Measurements from ENCODE around the gene MAP3K5.
A peak's percentile ranks its signal among the peaks of the same experiment; 100 is the strongest.
"Not testable (repeated sequence)": the region's sequence is repeated elsewhere in the genome, so short reads cannot be mapped to it uniquely, and the experiment has no call there.

Gene MAP3K5, protein sequence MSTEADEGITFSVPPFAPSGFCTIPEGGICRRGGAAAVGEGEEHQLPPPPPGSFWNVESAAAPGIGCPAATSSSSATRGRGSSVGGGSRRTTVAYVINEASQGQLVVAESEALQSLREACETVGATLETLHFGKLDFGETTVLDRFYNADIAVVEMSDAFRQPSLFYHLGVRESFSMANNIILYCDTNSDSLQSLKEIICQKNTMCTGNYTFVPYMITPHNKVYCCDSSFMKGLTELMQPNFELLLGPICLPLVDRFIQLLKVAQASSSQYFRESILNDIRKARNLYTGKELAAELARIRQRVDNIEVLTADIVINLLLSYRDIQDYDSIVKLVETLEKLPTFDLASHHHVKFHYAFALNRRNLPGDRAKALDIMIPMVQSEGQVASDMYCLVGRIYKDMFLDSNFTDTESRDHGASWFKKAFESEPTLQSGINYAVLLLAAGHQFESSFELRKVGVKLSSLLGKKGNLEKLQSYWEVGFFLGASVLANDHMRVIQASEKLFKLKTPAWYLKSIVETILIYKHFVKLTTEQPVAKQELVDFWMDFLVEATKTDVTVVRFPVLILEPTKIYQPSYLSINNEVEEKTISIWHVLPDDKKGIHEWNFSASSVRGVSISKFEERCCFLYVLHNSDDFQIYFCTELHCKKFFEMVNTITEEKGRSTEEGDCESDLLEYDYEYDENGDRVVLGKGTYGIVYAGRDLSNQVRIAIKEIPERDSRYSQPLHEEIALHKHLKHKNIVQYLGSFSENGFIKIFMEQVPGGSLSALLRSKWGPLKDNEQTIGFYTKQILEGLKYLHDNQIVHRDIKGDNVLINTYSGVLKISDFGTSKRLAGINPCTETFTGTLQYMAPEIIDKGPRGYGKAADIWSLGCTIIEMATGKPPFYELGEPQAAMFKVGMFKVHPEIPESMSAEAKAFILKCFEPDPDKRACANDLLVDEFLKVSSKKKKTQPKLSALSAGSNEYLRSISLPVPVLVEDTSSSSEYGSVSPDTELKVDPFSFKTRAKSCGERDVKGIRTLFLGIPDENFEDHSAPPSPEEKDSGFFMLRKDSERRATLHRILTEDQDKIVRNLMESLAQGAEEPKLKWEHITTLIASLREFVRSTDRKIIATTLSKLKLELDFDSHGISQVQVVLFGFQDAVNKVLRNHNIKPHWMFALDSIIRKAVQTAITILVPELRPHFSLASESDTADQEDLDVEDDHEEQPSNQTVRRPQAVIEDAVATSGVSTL (N-terminal part only)

DNA sequence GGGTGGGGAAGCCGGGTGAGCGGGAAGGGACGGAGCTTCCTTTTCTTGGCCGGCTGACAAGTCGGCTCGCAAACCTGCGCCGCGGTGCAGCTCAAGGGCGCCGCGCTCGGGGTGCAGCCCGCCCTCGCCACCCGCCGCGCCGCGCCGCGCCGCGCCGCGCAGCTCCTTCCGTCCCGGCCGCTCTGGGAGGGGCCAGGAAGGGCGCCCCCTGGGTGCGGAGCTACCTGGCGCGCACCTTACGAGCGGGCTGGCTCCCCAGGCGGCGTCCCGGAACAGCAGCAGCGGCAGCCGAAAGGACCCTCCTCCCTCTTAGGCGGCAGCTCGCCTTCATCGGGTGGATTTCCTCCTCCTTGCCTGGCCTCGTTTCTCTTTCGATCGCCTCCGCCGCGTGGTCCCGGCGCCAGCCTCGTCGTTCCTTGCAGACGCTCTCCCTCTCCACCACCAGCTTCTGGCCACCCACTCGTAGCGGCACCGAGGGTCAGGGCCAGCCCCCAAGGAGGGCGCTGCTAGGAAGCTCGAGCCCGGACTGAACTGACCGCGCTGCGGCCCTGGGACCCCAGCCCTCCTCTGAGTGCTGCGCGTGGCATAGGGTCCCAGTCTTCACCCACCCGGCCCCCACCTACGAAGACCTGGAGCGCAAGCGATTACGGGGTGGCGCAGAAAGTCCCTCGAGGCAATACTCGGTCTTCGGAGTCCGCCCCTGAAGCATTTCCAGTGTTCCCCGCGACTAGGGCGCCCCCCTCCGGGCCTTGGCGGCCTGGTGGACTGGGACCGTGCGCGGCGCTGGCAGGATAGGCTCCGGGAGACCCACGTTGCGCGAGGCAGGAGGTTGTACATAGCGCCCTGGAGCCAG lies at the start of gene MAP3K5:
Gene MAP3K5 (minus strand): TSS at position 68 of the 853 bp plus-strand sequence. CDS start 320 bp downstream, outside the sequence.
- peak; percentile 37 for DNase-seq

DNA sequence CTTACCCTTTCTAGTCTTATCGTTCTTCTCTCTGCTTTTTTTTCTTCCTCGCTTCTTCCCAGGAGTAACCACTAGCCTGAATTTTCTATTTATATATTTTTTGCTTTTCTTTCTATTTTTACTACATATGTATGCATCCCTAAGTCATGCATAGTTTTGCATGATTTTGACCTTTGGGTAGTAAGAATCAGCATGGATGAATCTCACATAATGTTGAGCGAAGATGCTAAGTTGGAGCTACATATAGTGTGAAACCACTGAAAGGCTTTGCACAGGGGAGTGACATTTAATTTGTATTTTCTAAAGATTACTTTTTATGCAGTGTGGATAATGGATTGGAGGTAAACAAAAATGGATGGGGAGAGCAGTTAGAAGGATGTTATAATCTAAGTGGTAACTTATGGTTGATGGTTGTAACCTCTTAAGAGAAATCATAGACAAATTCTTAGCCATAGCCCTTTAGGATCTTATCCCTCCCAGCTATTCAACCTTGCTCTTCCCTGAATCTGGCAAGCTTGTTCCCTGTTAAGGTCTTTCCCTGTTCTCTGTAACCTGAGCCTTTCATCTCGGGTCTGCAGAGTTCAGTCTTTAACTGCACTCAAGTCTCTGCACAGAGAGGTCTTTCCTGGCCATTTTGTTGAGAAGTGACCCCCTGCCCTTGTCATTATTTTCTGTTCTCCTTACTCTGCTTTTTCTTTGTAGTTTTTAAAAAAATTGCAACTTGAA lies 48.2 kb upstream of the MAP3K5 start:
- no peak for DNase-seq

DNA sequence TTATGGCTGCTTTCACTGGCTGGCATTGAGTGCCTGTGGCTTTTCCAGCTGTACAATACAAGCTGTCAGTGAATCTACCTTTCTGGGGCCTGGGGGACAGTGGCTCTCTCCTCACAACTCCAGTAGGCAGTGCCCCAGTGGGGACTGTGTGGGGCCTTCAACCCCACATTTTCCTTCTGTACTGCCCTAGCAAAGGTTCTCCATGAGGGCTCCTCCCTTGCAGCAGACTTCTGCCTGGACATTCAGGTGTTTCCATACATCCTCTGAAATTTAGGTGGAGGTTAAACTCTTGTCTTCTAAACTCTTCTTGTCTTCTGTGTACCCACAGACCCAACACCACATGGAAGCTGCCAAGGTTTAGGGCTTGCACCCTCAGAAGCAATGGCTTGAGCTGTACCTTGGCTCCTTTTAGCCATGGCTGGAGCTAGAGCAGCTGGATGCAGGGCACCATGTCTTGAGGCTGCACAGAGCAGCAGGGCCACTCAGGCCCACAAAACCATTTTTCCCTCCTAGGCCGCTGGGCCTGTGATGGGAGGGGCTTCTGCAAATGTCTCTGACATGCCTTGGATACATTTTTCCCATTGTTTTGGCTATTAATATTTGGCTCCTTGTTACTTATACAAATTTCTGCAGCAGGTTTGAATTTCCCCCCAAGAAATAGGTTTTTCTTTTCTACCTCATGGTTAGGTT lies 39.7 kb upstream of the MAP3K5 start:
- no peak for DNase-seq

DNA sequence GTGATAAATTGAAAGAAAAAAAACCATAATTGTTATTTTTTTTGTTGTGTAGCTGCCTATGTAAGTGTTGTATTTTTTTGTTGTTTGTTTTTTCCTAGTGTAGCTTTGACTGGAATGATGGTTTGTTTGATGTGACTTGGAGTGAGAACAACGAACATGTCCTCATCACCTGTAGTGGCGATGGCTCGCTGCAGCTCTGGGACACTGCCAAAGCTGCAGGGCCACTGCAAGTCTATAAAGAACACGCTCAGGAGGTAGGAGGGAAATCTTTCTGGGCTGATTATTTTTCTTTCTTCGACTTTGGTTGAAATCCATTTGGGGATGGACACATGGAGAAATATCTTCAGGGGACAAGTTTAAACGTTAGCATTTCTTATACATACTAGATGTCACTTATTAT lies 33.9 kb upstream of the MAP3K5 start:
- DNase-seq: no peak

DNA sequence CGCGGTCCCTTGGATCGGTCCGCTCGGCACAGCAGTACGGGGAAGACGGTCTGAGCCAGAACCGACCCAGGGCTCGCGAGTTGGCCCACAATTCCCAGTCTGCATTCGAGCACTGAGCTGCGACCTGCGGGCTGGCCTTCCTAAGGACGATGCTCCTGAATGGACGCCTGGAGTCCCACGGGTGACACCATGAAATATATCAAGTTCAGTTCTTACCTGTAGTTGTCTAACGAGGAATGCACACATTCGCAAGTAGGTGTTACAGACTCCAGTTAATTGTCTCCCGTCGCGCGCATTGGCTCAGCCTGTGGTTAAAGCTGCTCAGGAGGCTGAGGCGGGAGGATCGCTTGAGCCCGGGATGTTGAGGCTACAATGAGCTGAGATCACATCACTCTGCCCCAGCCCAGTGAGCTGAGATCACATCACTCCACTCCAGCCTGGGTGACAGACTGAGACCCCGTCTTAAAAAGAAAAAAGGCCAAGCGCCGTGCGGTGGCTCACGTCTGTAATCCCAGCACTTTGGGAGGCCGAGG lies 30.9 kb upstream of the MAP3K5 start:
- DNase-seq: no peak

DNA sequence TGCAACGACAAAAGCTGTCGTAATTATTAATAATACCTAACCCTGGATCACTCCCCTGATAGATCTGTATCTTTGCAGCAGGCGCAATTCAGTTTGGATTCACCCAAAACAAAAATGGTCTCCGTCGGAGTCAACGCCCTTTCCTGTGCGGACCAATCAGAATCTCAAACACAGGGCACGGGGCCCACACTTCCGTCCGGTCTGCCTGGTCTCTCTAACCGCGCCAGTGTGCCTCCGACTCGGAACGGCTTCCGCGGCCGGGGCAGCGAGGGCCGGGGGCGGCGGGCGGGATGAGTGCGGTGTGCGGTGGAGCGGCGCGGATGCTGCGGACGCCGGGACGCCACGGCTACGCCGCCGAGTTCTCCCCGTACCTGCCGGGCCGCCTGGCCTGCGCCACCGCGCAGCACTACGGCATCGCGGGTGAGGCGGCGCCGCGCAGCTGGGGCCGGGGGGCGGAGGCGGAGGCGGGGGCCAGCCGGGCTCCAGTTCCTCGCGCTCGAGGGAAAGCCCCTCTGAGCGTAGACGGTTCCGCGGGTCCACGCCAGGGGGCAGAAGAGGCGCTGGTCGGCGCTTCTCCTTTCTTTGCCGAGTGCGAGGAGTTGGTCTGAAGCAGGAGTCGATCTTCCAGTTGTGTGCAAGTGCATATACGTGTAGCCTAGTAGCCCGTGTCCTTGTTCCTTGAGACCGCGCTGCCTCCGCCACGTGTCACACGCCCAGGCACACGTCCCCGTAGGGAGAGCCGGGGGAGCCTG lies 30.3 kb upstream of the MAP3K5 start, which contains the start of gene PEX7:
Gene PEX7 (plus strand): TSS at position 217 of the 752 bp plus-strand sequence. CDS start 74 bp downstream, at position 291.
- DNase-seq: peak; percentile 73

DNA sequence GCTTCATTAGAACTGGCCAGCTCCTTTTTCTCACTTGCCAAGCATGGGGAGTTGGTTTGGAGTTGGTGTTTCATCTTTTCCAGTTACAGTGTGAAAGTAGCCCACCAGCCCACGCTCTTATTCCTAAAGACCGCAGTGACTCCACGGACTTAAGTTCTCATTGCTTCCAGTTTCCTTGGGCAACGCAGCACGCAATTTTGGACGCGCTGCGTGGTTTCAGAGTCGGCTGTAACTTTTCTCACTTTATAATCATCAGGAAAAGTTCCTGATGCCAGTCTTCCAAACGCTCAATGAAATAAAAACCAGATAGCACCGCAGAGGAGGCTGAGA lies 29.7 kb upstream of the MAP3K5 start:
- no peak for DNase-seq

DNA sequence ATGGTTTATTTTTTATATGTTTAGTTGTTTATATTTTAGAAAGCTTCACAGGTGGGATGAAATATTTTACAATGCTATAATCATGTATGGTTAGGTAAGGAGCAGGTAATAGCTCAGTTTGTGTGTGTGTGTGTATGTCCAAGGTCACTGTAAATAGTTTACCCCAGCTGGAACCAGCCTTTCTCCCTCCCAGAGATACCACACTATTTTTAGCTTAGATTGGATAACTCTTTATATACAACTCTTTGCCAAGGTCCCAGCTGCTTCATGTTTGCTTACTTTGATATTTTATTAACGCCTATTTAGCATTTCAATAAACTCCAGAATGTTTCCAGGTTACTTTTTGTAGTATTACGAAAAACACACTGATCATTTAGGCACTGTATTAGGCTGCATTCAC lies 28.3 kb upstream of the MAP3K5 start:
- DNase-seq: no peak

DNA sequence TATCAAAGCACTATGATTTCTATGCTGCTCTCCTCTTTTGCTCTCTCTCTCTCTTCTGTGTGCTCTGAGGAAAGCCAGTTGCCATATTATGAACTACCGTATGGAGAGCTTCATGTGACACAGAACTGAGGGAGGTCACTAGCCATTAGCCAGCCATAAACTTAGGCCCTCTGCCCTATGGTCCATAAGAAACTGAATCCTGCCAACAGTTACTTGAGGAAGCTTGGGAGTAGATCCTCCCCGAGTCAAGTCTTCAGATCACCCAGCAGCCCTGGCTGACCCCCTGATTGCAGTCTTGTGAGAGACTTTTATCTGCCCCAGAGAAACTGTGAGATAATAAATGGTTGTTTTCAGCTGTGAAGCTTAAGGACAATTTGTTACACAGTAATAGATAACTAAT lies 24.4 kb upstream of the MAP3K5 start:
- DNase-seq: no peak

DNA sequence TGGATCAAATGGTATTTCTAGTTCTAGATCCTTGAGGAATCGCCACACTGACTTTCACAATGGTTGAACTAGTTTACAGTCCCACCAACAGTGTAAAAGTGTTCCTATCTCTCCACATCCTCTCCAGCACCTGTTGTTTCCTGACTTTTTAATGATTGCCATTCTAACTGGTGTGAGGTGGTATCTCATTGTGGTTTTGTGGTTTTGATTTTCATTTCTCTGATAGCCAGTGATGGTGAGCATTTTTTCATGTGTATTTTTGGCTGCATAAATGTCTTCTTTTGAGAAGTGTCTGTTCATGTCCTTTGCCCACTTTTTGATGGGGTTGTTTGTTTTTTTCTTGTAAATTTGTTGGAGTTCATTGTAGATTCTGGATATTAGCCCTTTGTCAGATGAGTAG lies 23.3 kb upstream of the MAP3K5 start:
- not testable (repeated sequence) for DNase-seq

DNA sequence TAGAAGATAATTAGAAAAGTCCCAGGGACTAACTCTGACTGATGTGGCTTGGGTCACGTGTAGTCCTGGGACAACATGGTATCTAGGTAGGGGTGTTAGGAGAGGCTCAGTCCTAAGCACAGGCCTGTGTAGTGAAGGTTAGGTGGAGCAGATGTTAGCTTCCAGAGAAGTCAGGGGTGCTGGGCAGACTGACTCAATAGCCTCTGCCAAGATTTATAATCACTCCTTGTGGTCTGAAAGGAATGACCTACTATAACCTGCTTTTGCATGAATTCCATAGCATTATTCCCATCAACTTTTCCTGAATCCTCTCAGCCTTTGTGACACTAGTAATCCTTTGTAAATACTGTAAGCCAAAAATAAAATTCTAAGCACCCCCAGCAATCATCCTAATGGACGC lies 19.9 kb upstream of the MAP3K5 start:
- DNase-seq: no peak

DNA sequence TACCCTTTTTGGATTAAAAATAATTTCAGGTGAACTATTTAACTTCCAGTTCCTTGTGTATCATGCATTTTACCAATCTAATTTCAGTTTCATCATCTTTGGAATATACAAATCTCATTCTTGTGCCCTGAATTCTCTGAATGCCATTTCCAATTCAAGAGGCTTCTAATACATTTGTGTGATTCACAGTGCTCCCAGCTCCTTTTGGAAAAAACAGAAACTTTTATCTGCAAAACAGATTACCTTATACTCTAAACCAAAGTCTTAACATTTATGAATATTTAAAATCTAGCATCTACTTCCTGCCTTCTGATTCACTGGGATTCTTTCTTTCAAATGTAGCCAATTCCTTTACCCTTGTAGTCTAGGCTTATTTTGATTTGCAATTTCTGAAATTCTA lies 19.0 kb upstream of the MAP3K5 start:
- no peak for DNase-seq

DNA sequence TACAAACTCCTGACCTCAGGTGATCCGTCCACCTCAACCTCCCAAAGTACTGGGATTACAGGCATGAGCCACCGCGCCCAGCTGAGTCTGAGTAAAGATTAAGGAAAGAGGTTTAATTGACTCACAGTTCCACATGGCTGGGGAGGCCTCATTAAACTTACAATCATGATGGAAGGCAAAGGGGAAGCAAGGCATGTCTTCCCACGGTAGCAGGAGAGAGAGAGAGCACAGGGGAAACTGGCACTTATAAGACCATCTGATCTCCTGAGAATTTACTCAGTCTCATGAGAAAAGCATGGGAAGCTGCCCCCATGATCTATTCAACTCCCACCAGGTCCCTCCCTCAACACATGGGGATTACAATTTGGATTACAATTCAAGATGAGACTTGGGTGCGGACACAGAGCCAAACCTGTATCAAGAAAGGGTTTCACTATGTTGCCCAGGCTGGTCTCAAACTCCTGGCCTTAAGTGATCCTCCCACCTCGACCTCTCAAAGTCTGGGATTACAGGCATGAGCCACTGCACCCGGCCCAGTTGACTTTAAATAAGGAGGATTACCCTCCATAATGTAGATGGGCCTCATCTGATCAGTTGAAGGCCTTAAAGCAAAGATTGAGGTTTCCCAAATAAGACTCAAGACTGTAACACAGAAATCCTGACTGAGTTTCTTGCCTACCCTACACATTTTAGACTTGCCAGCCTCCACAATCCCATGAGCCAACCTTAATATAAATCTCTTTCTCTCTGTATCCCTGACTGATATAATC lies 17.0 kb upstream of the MAP3K5 start:
- no peak for DNase-seq

DNA sequence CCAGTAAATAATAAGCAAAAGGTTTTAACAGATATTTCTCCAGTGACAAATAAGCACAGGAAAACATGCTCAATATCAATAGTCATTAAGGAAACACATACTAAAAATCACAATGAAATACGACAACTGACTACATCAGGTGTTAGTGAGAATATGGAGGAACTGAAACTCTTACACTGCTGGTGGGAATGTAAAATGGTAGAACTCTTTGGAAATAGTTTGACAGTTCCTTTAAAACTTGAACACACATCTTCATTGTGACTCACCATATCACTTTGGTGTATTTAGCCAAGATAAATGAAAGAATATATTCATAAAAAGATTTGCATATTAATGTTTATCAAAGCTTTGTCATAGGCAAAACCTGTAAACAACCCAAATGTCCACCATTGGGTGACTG lies 11.3 kb upstream of the MAP3K5 start:
- DNase-seq: no peak

DNA sequence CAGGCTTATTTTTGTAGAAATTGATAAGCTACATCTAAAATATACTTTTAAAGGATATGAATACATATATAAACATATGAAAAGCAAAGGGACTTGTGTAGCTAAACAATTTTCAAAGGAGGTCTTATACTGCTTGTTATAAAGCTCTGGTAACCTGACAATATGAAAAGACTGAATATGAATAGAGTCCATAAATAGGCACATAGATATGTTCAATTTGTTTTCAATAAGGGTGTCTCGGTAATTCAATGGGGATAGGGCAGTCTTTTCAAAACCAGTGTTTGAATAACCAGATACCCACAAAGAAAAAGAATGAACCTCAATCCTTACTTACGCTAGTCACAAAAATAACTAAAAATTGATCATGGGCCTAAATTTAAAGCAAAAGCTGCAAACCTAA lies 9.3 kb upstream of the MAP3K5 start:
- no peak for DNase-seq

DNA sequence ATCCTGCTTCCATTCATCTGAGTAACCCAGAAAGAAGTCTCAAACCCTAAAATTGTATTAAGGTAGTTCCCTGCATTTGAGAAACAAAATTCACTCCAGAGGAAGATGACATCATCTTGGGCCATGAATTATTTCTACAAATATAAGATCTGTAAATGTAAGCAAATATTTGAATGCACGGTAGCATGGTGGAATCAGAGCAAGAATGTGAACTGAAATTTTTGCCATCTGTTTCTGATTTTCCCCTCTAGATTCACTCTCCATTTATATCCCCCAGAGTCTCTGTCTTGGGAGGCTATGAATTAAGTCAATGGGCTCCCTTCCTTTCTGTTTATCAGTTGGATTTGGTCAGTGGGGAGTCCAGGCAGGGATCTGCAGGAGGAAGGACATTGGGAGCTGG lies 5.8 kb upstream of the MAP3K5 start:
- no peak for DNase-seq

DNA sequence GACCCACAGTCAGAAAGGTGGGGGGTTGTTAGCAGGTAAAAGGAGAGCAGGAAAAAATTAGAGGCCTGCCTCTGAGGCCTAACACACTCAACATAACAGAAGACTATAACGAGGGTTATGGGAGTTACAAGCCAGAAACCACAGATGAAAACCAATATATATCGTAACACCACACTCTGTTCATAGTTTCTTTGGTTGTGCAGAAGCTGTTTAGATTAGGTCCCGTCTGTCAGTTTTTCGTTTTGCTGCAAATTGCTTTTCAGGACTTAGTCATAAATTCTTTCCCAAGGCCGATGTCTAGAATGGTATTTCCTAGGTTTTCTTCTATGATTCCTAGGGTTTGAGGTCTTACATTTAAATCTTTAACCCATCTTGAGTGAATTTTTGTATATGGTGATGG lies 3.7 kb upstream of the MAP3K5 start:
- no peak for DNase-seq

DNA sequence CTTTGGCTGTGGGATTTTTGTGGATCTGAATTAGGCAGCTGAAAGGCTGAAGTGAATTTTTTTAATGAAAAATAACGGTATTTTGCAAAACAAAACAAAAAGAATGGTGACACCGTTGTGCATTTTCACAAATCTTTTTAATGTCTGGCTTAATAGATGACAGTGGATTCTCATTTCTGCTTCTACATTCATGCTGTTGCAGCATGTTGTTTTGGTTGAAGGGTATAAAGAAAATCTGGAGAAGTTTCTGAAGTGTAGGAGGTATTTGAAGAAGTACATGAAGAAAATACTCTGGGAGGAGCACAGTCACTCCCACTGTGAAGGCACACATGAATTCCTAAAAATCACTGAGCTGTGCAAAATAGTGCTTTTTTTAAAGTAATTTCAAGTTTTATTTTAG lies 3.1 kb upstream of the MAP3K5 start:
- no peak for DNase-seq

DNA sequence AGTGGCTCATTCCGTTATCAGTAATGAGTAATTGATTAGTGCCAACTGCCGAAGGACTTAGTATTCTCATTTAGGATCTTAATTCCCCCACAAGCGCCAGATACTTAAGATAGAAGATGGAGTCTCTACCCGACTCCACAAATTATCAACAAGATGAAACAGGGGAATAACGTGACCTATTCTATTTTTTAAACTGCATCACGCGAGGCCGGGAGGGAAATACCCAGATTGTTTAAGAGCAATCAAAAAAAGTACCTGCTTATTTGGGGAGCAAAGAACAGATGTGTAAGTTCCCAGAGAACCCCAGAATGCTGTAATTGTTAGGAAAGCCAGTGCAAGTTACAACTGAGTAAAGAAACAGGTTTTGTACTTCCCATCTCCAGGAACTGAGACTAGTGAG lies 1.1 kb upstream of the MAP3K5 start:
- no peak for DNase-seq
